ENCODE measurements around the gene SLC25A48.

- TF ChIP-seq POLR2A (IDR thresholded peaks at IDR 0.05; ENCODE audit: low read depth, low read length), result no peak
- no peak for TF ChIP-seq TAF1 (IDR thresholded peaks at IDR 0.05; ENCODE audit: low read depth, low read length)
- no peak for TF ChIP-seq POLR2AphosphoS5 (IDR thresholded peaks at IDR 0.05; ENCODE audit: low read depth, low read length)
- no peak for TF ChIP-seq SPI1 (IDR thresholded peaks at IDR 0.05; ENCODE audit: low read depth, low read length)
- TF ChIP-seq PAX5 (IDR thresholded peaks at IDR 0.05; ENCODE audit: insufficient read depth, low read length, severe bottlenecking), result no peak
- TF ChIP-seq POU2F2 (IDR thresholded peaks at IDR 0.05; ENCODE audit: low read depth, low read length), result no peak
Observed at GRCh38 chr5:135831851-135832555, 2.5 kb upstream of the SLC25A48 start.

All from GM12891 (cell line).